GM18870 (cell line): ENCODE data around the gene KIF3A.
"Not testable (repeated sequence)": the region's sequence is repeated elsewhere in the genome, so short reads cannot be mapped to it uniquely, and the experiment has no call there.

Experiments
- ATAC-seq: cut with Tn5 transposase; IDR thresholded peaks from one replicate; pipeline ENCODE4 v1.9.1; 2021; ENCODE audit warnings: moderate library complexity; ENCODE audit not compliant: unreplicated experiment

The KIF3A gene

DNA sequence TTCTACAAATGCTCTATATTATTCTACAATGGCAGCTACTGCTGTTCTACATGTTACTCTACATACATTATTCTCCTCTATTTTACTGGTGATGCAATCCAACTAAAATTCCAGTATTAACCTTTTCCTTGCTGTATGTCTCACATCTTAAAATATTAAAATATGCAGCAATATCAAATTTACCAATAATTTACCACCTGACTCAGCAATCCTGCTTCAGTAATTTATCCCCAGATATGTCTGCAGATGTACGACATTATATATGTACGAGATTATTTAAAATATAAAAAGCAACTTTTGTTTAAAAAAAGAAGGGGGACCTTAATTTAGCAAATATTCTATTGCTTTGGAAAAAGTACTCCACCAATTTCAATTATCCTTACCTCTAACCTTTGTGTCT is 11.6 kb downstream of the KIF3A start:
- ATAC-seq: no peak

DNA sequence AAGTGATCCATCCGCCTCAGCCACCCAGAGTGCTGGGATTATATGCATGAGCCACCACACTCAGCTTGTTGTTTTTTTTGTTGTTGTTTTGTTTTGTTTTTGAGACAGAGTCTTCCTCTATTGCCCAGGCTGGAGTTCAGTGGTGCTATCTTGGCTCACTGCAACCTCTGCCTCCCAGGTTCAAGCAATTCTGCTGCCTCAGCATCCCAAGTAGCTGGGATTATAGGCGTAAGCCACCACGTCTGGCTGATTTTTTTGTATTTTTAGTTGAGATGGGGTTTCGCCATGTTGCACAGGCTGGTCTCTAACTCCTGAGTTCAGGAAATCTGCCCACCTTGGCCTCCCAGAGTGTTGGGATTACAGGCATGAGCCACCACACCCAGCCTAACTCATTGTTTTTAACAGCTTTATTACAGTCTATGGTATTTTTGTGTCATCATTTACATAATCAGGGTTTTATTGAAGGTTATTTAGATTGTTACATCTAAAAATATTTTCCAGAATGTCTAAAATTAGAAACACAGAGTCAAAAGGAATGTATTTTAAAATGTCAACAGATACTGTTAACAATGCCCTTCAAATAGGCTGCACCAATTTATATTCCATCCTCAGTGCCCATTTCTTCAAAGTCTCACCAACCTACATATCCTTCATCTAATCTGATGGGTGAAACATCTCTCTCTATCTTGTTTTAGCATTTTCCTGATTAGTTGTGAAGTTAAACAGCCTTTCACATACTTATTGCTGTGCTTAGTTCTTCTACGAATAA is 18.6 kb downstream of the KIF3A start:
- ATAC-seq: no peak

DNA sequence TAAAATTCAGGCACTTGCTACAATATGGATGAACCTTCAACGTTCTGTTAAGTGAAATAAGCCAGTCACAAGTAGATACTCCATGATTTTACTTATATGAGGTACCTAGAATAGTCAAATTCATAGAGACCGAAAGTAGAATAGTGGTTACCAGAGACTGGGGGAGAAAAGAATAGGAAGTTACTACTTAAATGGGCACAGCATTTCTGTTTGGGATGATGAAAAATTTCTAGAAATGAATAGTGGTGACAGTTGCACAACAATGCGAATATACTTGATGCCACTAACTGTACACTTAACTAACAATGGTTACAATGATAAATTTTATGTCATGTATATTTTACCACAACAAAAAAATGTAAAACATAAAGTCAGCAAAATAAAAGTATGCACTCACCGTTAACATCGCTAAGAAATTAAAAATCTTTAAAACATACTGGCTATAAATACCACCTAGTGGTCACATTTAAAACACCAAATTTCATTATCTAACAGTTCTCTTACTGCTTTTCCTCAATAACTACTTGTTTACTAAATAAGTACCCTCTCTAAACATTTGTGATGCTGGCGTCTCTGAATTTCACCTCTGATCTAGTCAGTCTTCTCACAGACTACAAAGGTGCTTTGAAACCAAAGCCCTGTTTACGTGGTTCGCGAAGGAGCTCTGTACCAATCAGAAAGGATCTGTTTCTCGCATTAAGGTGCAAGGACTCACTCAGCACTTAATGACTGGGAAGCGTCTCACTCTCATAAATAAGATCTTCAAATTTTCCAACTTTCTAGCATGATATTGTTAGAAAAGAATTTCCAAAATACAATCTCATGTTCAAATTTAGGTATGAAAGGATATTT is 22.7 kb downstream of the KIF3A start:
- ATAC-seq: no peak

DNA sequence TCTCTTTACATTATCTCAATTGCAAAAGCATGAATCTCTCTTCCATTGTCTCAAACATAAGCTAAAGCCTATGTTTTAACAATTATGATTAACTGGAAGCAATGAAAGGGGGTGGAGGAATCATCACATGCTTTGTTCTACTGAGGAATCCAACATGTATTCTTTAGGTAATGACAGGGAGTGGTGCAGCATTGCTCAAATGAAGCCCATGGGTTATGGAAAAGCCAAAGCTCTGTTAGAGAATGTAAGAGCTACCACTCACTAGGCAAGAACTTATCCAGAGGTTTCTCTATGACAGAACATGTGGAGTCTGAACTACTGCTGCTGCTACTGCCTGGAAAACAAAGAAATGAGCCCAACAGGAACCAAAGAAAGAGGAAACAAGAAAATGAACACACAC is 28.7 kb downstream of the KIF3A start:
- ATAC-seq: no peak

DNA sequence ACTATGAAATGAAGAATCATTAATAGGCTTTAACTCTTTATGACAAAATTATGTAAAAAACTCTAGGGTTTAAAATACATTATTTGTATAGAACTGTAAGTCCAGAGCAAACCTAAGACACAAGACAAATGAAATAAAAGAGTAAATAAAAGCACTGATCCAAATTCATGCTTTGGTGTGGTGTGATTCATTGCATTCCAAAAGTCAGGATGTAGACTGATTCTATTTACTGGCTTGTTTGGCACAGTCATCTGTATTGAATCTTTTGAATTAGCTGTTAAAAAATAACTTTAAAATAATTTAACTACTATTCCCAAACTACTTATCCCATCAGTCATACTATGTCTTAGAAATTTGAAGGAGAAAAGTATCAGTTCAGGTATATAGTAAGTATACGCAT is 32.5 kb downstream of the KIF3A start:
- ATAC-seq: no peak

DNA sequence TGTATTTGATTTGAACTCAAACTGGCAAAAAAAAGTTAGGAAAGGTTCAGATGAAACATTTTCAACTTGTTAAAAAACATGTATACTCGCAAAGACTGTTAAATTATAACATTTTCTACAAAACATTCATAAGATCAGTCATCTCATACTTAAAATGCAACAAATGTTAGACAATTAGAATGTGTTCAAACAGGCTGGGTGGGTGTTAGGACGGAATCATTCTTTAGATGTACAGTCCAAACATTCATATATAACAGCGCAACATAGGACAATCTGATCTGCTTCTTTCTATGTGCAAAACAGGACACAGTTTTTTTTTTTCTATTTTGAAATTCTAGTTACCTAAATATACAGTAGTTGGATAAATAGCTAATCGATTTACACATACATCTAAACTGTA is 41.4 kb downstream of the KIF3A start:
- ATAC-seq: no peak

DNA sequence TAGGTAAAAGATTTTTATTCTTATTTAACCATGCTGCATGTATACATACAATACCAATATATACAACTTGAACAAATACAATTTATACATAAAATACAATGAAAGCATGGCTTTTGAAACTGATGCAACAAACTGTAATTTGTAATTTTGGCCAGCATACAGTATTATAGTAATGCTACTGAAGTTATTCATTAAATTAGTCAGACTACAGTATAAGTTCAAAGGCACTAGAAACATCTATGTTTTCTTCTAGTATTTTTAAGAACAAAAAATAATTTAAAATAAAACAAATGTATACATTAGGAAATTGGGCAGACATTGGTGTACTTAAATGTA is 44.7 kb downstream of the KIF3A start:
- no peak for ATAC-seq

DNA sequence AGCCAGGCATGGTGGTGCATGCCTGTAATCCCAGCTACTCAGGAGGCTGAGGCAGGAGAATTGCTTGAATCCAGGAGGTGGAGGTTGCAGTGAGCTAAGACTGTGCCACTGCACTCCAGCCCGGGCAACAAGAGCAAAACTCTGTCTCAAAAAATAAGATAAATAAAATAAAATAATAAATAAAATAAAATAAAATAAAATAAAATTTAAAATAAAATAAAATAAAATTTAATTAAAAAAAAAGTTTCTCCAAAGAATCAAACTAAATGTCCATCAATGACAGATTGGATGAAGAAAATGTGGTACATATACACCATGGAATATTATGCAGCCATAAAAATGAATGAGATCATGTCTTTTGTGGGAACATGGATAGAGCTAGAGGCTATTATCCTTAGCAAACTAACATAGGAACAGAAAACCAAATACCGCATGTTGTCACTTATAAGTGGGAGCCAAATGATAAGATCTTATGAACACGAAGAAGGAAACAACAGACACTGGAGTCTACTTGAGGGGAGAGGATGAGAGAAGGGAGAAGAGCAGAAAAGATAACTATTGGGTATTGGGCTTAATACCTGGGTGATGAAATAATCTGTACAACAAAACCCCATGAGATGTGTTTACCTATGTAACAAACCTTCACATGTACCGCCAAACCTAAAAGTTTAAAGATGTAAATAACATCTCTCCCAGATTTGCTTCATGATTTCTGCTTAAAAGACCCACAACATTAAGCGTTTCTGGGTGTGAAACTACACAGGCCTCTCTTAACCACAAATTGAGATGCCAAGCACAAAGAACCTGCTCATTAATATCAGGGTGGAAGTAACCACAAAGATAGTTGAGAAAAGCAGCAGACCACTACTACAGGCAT is 45.4 kb downstream of the KIF3A start:
- ATAC-seq: not testable (repeated sequence)

DNA sequence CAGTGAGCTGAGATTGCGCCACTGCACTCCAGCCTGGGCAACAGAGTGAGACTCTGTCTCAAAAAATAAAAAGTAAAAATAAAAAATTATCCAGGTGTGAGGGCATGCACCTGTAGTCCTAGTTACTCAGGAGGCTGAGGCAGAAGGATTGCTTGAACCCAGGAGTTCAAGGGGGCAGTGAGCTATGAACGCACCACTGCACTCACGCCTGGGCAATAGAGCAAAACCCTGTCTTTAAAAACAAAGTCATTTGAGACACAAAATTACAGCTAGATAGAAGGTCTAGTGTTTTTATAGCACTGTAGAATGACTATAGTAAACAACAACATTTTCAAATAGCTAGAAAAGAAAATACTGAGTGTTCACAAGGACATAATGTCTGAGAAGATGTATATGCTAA is 47.2 kb downstream of the KIF3A start:
- no peak for ATAC-seq

DNA sequence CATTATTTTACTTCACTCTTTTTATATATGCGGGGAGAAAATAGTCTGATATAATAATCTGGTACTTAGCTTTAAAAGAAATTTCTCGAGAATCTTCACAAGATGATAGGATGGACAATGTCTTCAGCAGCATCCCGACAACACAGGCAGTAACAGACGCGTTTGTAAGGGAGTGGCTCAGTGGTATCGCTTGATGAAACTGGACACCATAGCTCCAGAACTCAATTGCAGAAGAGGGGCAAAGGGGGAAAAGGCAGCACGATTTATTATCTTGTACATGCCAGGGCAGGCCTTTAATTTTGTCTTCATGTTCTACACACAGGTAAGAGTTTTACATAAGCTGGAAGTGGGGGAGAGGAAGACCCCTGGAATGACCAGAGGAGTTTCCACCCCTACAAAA is 47.8 kb downstream of the KIF3A start:
- ATAC-seq: no peak

DNA sequence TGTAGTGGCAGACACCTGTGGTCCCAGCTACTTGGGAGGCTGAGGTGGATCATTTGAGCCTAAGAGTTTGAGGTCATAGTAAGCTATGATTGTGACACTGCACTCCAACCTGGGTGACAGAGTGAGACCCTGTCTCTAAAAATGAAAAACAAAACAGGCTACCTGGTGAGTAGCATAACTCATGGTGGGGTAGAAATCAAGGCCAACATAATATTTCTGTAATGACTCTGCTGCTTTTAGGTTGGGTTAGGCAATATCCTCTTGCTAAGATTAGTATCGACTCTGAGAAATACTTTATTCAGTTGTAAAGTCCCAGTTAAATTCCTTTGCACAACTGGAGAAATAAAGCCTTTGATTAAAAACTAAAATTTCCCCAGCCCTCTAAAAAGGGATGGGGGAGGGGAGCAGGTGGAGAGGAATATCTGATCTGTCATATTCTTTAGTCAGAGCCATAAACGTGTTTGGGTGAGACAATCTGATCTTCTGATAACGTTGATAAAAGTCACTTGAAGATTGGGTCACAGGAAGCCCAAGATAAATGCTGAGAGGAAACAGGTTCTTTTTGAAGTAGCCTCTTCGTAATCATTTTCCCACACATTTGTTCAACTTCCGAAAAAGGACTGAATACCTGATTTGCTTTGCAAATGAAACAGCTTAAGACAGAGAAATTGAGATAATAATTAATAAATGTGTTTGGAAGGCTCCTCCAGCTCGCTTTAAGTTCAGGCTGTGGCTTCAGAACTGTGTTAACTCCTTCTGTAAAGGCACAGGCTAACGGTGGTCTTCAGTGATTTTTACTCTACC is 48.6 kb downstream of the KIF3A start:
- no peak for ATAC-seq

DNA sequence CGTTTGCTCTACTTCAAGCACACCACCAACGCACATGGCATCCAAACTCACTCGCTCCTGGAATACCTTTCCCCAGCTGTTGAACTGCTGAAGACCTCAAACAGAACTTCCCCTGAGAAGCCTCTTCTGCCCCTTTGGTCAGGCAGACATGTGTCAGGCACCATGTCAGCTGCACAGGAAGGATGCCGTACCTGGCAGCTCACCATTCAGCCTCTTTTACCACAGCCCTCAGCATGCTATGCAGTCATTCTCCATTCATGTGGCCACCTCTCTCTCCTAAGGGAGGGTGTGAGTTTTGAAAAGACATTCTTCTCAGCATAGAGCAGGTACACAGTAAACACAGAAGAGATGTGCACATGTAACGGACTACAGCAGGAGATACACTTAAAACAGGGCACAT is 49.4 kb downstream of the KIF3A start:
- no peak for ATAC-seq

DNA sequence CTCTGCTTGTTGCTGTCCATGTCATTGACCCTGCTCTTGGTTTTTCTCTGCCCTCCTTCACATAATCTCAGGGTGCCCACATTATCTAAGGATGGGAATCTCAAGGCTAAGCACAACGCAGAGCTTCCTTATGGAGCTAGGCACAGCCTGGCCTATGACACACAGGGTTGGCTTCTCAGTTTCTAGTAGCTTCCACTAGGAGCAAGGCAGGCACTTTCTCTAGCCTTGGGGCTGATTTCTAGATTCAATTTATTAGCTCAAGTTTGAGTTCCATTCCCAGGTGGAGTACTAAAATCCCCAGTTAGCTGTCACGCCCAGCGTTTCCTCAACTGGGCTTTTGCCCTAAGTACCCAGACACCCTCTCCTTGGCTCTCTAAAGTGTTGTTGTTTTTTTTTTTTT is 51.2 kb downstream of the KIF3A start:
- no peak for ATAC-seq

DNA sequence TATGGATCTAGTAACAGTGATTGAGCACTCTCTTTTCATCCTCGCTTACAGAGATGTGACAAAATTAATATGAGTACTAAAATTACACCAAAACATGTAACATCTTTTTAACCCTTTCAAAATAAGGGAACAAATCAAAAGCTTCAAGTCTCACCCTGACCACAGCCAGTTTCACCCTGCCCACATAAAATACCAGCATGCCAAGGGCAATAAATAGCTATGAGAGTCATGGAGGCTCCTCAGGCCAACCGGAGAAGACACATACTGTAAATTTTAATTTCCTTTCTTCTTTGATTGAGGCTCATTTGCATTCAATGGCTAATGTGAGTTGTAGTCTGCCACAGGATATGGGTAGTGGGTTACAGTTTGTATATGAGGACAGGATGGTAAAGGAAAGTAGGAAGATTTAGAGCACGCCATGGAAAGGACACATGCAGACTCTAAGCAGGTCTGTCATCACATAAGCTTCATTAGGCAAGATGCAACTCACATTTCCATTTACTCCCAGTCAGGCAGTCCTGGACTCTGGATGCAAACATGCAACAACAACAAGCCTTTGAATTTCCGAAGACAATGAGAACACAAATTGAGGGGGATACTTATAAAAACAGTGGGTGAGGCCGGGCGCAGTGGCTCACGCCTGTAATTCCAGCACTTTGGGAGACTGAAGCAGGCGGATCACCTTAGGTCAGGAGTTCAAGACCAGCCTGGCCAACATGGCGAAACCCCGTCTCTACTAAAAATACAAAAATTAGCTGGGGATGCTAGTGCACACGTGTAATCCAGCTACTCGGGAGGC is 52.2 kb downstream of the KIF3A start:
- no peak for ATAC-seq

DNA sequence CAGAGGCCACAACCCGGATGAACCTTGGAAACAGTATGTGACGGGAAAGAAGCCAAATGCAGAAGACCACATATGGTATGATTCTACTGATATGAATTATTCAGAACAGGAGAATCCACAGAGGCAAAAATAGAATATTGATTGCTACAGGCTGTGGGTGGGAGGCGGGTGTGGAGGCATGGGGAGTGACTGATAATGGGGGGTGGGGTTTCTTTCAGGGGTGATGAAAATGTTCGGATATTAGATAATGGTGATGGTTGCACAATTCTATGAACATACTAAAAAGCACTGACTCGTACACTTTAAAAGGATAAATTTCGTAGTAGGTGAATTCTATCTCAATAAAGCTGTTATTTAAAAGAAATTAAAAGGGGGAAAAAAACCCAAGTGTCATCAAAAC is 52.9 kb downstream of the KIF3A start:
- no peak for ATAC-seq

DNA sequence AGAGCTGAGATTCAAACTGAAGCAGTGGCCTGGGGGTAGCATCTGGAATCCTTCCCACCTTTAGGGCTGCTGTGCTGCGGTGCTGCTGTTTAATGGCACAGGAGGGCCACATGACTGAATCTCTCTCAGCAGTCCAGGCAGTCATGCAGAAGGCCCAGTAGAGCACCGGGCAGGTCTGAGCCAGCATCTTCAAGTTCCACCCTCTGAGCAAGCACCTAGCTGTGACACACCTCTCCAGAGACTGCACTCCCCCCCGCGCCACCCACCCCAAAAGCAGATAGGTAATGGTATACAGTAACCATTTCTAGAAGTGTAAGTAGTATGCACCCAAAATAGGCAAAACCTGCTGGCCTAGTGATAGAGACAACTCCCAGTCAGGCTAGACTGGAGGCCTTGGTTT is 55.4 kb downstream of the KIF3A start:
- ATAC-seq: no peak

DNA sequence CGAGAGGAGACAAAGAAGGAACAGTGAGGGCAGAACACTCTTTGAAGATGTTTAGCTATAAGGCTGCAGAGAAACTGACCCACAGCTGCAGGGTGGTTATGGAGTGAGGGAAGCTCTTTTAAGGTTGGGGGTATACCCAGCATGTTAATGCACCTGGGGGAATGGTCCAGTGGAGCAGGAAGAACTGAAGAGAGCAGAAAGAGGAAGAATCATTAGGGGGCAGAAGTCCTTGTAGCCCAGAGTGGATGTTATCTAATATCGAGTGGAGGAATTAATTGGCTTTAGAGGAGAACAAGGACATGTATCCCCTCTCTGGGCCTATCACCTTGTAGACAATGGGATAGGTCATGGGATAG is 55.9 kb downstream of the KIF3A start:
- ATAC-seq: no peak

DNA sequence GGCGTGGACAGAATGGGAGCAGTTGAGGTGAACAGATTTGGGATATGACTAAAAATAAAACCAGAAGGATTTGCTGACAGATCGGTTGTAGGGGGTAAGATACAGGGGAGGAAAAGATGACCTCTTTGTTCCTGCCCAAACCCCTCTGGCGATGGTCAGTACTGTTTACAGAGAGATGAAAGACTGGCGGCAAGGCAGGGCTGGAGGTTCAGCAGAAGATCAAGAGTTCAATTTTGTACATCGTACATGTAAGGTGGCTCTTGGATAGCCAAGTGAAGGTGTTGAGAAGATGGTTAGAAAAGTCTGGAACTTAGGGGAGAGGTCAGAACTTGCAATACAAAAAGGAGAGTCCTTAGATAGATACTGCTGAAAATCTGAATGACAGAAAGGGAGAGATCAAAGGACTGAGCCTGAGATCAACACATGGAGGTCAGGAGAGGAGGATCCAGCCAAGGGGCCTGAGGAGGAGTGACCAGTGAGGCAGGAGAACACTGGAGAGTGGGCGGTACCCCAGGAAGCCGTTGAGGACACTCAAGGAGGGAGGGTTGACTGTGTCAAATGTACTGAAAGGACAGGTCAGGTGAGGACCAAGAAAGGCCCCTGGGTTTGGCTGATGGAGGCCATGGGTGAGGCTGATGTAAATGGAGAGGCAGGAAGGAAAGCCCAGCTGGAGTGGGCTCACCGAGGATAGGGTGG is 56.4 kb downstream of the KIF3A start:
- no peak for ATAC-seq

DNA sequence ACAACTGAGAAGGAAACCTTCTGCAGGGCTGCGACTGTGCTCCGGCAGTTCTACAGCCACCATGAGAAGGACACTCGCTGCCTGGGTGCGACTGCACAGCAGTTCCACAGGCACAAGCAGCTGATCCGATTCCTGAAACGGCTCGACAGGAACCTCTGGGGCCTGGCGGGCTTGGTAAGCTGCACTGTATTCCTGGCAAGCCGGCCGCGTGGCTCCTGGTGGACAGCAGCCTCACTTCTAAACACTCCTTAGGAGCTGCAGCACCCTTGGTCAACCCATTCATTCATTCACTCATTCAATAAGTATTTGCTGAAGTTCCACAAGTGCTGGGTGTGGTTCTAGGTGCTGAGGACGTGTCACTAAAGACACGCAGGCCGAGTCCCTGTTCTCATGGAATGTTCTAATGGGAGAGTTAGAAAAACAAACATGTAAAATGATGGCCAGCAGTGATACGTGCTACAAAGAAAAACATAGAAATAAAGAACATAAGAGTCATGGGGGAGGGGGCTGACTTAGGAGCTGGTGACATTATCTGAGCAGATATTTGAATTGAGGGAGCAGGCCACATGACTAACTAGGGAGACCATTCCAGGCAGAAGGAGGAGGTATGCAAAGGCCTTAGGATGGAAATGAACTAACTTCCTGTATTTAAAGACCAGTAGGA is 57.5 kb downstream of the KIF3A start:
- no peak for ATAC-seq
